ENCODE data around the gene WDR93. TPM values are rescaled to one million over a fixed set of nuclear protein-coding genes. Genes with fewer than 3 reads are reported as not detected.

WDR93 gene
- total and polyA plus RNA-seq, 10 donors: 0.09 to 0.11 TPM; not detected in 8

DNA sequence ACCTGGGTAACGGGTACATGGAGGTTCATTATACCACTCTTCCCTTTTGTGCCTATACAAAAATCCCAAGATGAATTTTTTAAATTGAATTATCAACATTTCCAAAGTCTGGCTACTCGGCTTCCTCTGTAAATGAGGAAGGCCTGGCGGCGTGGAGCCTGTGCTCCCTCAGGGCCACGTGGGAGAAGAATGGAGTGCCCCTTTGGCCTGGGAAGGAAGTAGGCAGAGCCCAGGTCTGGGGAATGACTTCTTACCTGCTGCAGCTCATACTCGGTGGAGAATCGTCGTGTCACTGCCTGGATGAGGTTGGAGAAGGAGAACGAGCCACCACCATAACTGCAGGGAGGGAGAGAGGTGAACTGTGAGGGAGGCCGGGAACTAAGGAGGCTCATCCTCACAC is 99.6 kb downstream of the WDR93 start:
- Histone ChIP-seq H3K4me3 (no peak overlapping the region), H3K27ac (no peak overlapping the region), H3K9me3 (peaks cover 0 to 17% (median 10%) of the 10 kb centered on the region in 8 donors), H3K27me3 (replicated peaks in 1 of 7) (no peaks in the 10 kb centered on the region), H3K4me1 (no peaks in the 10 kb centered on the region), H3K36me3 (peaks cover 0 to 71% (median 2%) of the 10 kb centered on the region in 6 donors)
- intact Hi-C loops (cut with DNase I; ENCODE audit: low total_unique reads): no loop called here
- WGBS, 5 donors: 76 to 83% (median 81%) methylated on average over 10 of the region's 10 CpGs
- peak; percentile 20 for DNase-seq
- TF ChIP-seq, protein P1, sequence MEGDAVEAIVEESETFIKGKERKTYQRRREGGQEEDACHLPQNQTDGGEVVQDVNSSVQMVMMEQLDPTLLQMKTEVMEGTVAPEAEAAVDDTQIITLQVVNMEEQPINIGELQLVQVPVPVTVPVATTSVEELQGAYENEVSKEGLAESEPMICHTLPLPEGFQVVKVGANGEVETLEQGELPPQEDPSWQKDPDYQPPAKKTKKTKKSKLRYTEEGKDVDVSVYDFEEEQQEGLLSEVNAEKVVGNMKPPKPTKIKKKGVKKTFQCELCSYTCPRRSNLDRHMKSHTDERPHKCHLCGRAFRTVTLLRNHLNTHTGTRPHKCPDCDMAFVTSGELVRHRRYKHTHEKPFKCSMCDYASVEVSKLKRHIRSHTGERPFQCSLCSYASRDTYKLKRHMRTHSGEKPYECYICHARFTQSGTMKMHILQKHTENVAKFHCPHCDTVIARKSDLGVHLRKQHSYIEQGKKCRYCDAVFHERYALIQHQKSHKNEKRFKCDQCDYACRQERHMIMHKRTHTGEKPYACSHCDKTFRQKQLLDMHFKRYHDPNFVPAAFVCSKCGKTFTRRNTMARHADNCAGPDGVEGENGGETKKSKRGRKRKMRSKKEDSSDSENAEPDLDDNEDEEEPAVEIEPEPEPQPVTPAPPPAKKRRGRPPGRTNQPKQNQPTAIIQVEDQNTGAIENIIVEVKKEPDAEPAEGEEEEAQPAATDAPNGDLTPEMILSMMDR (IDR thresholded peaks at IDR 0.05 in 8 of 11, conservative IDR thresholded peaks at IDR 0.05 in 3 of 11): no peak
- TF ChIP-seq POLR2A (IDR thresholded peaks at IDR 0.05) (no peak), POLR2AphosphoS5 (IDR thresholded peaks at IDR 0.05) (no peak)

DNA sequence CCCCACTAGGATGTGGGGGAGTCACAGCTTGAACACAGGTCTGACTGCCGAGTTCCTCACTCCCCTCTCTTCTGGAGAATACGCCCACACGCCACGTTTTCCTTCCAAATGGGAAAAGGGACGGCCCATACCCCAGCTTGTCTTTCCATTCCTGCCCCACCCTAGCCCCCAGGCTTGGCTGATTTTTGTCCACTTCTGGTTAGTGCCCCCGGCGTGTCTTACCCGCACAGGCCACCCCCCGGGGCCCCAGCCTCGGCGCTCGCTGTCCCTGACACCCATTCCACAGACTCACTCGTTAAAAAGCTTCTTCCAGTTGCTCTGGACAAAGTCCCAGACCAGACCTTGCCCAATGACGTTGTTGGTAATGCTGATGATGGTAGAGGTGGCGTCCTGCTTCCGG is 100.0 kb downstream of the WDR93 start:
- WGBS, 5 donors: 87 to 92% (median 90%) methylated on average over 16 of the region's 16 CpGs
- no peak overlapping the region for H3K27ac ChIP-seq
- intact Hi-C loops (cut with DNase I; ENCODE audit: low total_unique reads): no loop called here
- TF ChIP-seq, protein P1 (IDR thresholded peaks at IDR 0.05 in 8 of 11, conservative IDR thresholded peaks at IDR 0.05 in 3 of 11): no peak
- TF ChIP-seq POLR2A (IDR thresholded peaks at IDR 0.05): no peak
- TF ChIP-seq POLR2AphosphoS5 (IDR thresholded peaks at IDR 0.05): no peak
- peaks cover 0 to 17% (median 10%) of the 10 kb centered on the region in 8 donors for H3K9me3 ChIP-seq
- H3K36me3 ChIP-seq: peaks cover 0 to 71% (median 2%) of the 10 kb centered on the region in 6 donors
- no peak overlapping the region for H3K4me3 ChIP-seq
- no peaks in the 10 kb centered on the region for H3K4me1 ChIP-seq
- peak; percentile 54 for DNase-seq
- no peaks in the 10 kb centered on the region for H3K27me3 ChIP-seq (replicated peaks in 1 of 7)

DNA sequence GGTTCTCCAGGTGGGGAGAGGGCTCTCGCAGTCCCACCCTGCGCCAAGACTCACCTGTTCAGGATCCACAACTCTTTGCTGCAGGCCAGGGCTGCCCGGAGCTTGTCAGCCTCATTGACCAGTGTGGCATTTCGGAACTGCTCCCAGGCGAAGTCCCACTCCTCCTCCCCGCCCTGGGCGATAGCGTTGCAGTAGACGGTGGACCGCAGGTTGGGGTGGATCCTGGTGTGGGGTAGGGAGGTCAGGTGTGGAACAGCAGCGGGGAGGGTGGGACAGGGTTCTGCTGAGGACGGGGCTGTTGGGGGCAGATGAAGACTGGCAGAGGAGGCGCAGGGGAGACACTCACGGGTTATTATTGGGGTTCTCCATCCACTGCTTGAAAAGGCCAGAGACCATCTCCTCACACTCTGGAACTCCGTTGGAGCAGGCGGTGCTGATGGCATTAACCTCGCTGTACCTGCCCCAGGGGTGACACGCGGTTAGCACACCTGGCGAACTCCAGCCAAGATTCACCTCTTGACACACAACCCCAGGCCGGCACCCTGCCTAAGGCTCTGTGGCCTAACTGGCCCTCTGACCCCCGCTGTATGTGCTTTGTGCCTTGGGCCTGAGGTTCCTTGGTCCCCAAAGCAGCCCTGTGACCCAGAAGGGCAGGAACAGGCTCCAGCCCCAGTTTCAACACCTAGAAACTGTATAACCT is 101.6 kb downstream of the WDR93 start:
- Histone ChIP-seq H3K4me1 (no peaks in the 10 kb centered on the region), H3K36me3 (peaks cover 0 to 83% (median 2%) of the 10 kb centered on the region in 6 donors), H3K9me3 (peaks cover 0 to 21% (median 18%) of the 10 kb centered on the region in 8 donors), H3K27me3 (replicated peaks in 1 of 7) (no peaks in the 10 kb centered on the region), H3K4me3 (no peak overlapping the region), H3K27ac (no peak overlapping the region)
- TF ChIP-seq POLR2A (IDR thresholded peaks at IDR 0.05): no peak
- peak in 1 of 3 donors; percentile 40 for TF ChIP-seq POLR2AphosphoS5 (IDR thresholded peaks at IDR 0.05)
- DNase-seq: peak; percentile 54
- intact Hi-C loops (cut with DNase I; ENCODE audit: low total_unique reads): no loop called here
- 89 to 98% (median 97%) methylated on average over 17 to 22 of the region's 22 CpGs for WGBS, 5 donors

Small RNA genes lying within 50 kb of the gene (small RNA-seq; reads per million reads assigned to genes)
- gene RNU6-132P: 0 reads per million in 4 donors

Other genes with a start within 250 kb of the WDR93 start
- gene RHCG, start 194.2 kb upstream of the WDR93 start, total RNA-seq: not detected
- 1 to 10 TPM in 1 of 3 donors, under 1 TPM in 2; 0.23 to 1.6 (median 0.30) TPM for gene RHCG, start 194.2 kb upstream of the WDR93 start, polyA plus RNA-seq
- gene TICRR, start 115.3 kb upstream of the WDR93 start, total RNA-seq: 1 to 10 TPM in 5 of 7 donors, under 1 TPM in 2; 0.47 to 3.0 (median 1.6) TPM
- gene TICRR, start 115.3 kb upstream of the WDR93 start, polyA plus RNA-seq: under 1 TPM; 0.22 to 0.59 (median 0.42) TPM
- 1 to 10 TPM; 2.2 to 3.9 (median 2.5) TPM for gene KIF7, start 35.3 kb upstream of the WDR93 start, total RNA-seq
- 1 to 10 TPM; 1.1 to 1.8 (median 1.3) TPM for gene KIF7, start 35.3 kb upstream of the WDR93 start, polyA plus RNA-seq
- 1 to 10 TPM in 3 of 7 donors, under 1 TPM in 4; 0.70 to 1.8 (median 0.91) TPM for gene PLIN1, start 11.4 kb upstream of the WDR93 start, total RNA-seq
- gene PLIN1, start 11.4 kb upstream of the WDR93 start, polyA plus RNA-seq: 1 to 10 TPM in 2 of 3 donors, under 1 TPM in 1; 0.61 to 1.4 (median 1.0) TPM
- 1 to 10 TPM; 3.0 to 6.1 (median 4.3) TPM for gene PEX11A, start 57 bp upstream of the WDR93 start, total RNA-seq
- gene PEX11A, start 57 bp upstream of the WDR93 start, polyA plus RNA-seq: 1 to 10 TPM; 1.9 to 3.0 (median 2.6) TPM
- 1 to 10 TPM in 1 of 7 donors, under 1 TPM in 6; 0.19 to 1.0 (median 0.60) TPM for gene MESP1, start 60.4 kb downstream of the WDR93 start, total RNA-seq
- gene MESP1, start 60.4 kb downstream of the WDR93 start, polyA plus RNA-seq: 1 to 10 TPM in 1 of 3 donors, under 1 TPM in 2; 0.45 to 1.2 (median 0.61) TPM
- not detected for gene MESP2, start 85.5 kb downstream of the WDR93 start, total RNA-seq
- under 1 TPM in 1 of 3 donors, not detected in 2; 0.05 TPM for gene MESP2, start 85.5 kb downstream of the WDR93 start, polyA plus RNA-seq
- 100 to 1,000 TPM in 1 of 7 donors, 10 to 100 TPM in 6; 16.6 to 226 (median 35.1) TPM for gene ANPEP, start 124.0 kb downstream of the WDR93 start, total RNA-seq
- 10 to 100 TPM in 1 of 3 donors, 1 to 10 TPM in 2; 1.3 to 11.0 (median 7.7) TPM for gene ANPEP, start 124.0 kb downstream of the WDR93 start, polyA plus RNA-seq
- 10 to 100 TPM; 30.4 to 54.9 (median 34.9) TPM for gene AP3S2, start 203.2 kb downstream of the WDR93 start, total RNA-seq
- 10 to 100 TPM in 1 of 3 donors, 1 to 10 TPM in 2; 5.4 to 14.3 (median 6.7) TPM for gene AP3S2, start 203.2 kb downstream of the WDR93 start, polyA plus RNA-seq
- 10 to 100 TPM in 6 of 7 donors, 1 to 10 TPM in 1; 8.0 to 23.1 (median 12.7) TPM for gene ARPIN, start 222.1 kb downstream of the WDR93 start, total RNA-seq
- 1 to 10 TPM; 2.7 to 7.1 (median 3.1) TPM for gene ARPIN, start 222.1 kb downstream of the WDR93 start, polyA plus RNA-seq

Measured in spleen (tissue), 11 donors.